Measurements from ENCODE around the gene ASCC3.

GRCh38 chr6:100595456-100595855 is 285.7 kb downstream of the ASCC3 start:
- TF ChIP-seq EZH2 (IDR thresholded peaks at IDR 0.05; ENCODE audit: insufficient read depth, poor library complexity, severe bottlenecking): no peak
- TF ChIP-seq EZH2phosphoT487 (IDR thresholded peaks at IDR 0.05; ENCODE audit: insufficient read depth, low read depth): no peak

Data from GM23248 (cell line).